Pancreas (tissue), 10 donors: ENCODE results near the gene CLSTN1. TPM values are rescaled to one million over a fixed set of nuclear protein-coding genes. Genes with fewer than 3 reads are reported as not detected.

ENCODE experiments used
- ATAC-seq, 4 donors: fragments of 200-7000 bp; cut with Tn5 transposase; one replicate each; pipeline versions ENCODE4 v1.8.0 to v1.9.1; 2020; ENCODE audit warnings: mild to moderate bottlenecking in 4 of 4, moderate library complexity in 4 of 4
- DNase-seq, 6 donors: peaks; one replicate each; pipeline ENCODE4 v3.0.0-alpha.2; 2020
- FAIRE-seq: peaks from 2 replicates; lab custom pipeline; 2012; peaks lifted over from hg19 to GRCh38; lab: Jason Lieb, UNC
- H3K27ac ChIP-seq, 4 donors: fragments of 200-600 bp; sonication (generic); 1 replicate in 3 of 4; 2 replicates in 1 of 4; pipeline versions ENCODE4 v1.5.0 to v1.8.0; 2020
- H3K27me3 ChIP-seq, 4 donors: fragments of 200-600 bp; one replicate each; pipeline ENCODE4 v1.8.0; 2021
- H3K36me3 ChIP-seq, 3 donors: fragments of 200-600 bp; sonication (generic) in 1 of 3; one replicate each; pipeline versions ENCODE4 v1.5.0 to v1.8.0; 2020 to 2021
- H3K4me1 ChIP-seq, 3 donors: fragments of 200-600 bp; one replicate each; pipeline ENCODE4 v1.8.0; 2021
- H3K4me3 ChIP-seq, 4 donors: fragments of 200-600 bp; sonication (generic) in 2 of 4; one replicate each; pipeline versions ENCODE4 v1.5.0 to v1.8.0; 2020 to 2021
- H3K9me3 ChIP-seq, 4 donors: fragments of 200-600 bp; one replicate each; pipeline ENCODE4 v1.8.0; 2021
- CTCF ChIP-seq, 4 donors: fragments of 200-600 bp; sonication (generic) in 3 of 4; IDR thresholded peaks; one replicate each; pipeline versions ENCODE4 v1.5.0 to v1.8.0; 2021; ENCODE audit warnings: antibody characterized with exemption in 4 of 4
- WGBS, 2 donors: extraction: QIAGEN DNeasy Blood & Tissue Kit; methylation state at CpG; one replicate each; pipeline ENCODE4 v1.1.7; 2013; 5-methylcytosine and 5-hydroxymethylcytosine counted together
- intact Hi-C, 3 donors: fragments of 100-400 bp; cut with DNase I; formaldehyde crosslinking; loops; one replicate each; pipeline versions ENCODE4 v1.11.1 to v1.14.2; 2022
- polyA plus RNA-seq, 2 donors: library from polyadenylated mRNA; stranded (reverse); fragments of 200-250 nt; gene quantifications; one replicate each; pipeline ENCODE4 v1.2.3, GENCODE V29; 2013
- total RNA-seq, 6 donors: library from RNA; stranded (reverse); fragmentation: NEBNext Ultra II Directional in 4 of 6; extraction: Animal tissue kit (Norgen Biotek cat#: 25700) in 4 of 6; gene quantifications; one replicate each; pipeline versions ENCODE4 v1.2.1 to v1.2.4, GENCODE V29; 2021 to 2023
- donor health status: healthy with polysubstance abuse.
- donor health status: DM: no; HTN: no; CAD: no; lungs with moderate emphysema.
- donor health status: DM: no; HTN: no; CAD: no.
- donor health status: control.
- donor health status: control.
- donor health status: Bipolar disorder and iron deficiency.
- donor health status: DM: yes; HTN: yes; CAD: no.
- donor health status: DM: no; HTN: no; CAD: no.
- donor health status: DM: no; HTN: no; CAD: no.
- donor health status: DM: yes; HTN: yes; CAD: no.

CLSTN1 gene
- total and polyA plus RNA-seq, 8 donors = 44.2 to 73.5 (median 61.8) TPM

- H3K36me3 ChIP-seq = peaks cover 0 to 6% (median 4%) of the 10 kb centered on the region in 3 donors
- WGBS, 2 donors = 44 to 56% methylated on average over 13 to 15 of the region's 15 CpGs
- peak; percentile 92 to 99 (median 98) for TF ChIP-seq CTCF (IDR thresholded peaks at IDR 0.05)
- ATAC-seq = peak; percentile 84 to 98 (median 94)
- intact Hi-C loops = loop anchor here in 2 of 3 donors (5.0 kb wide), 1 partner anchor 80 kb away; no protein-coding TSS in a partner anchor
- no peaks in the 10 kb centered on the region for H3K4me1 ChIP-seq
- FAIRE-seq = no peak
- H3K27ac ChIP-seq = no peak overlapping the region
- no peaks in the 10 kb centered on the region for H3K9me3 ChIP-seq
- no peak overlapping the region for H3K4me3 ChIP-seq
- no peaks in the 10 kb centered on the region for H3K27me3 ChIP-seq
- DNase-seq = peak; percentile 58 to 95 (median 82)
These were observed 43.9 kb upstream of the CLSTN1 start for GRCh38 chr1:9867408-9868243.

GRCh38 chr1:9866836-9867235 lies 43.1 kb upstream of the CLSTN1 start:
- Histone ChIP-seq H3K27ac (no peak overlapping the region), H3K4me3 (no peak overlapping the region), H3K27me3 (no peaks in the 10 kb centered on the region), H3K9me3 (no peaks in the 10 kb centered on the region), H3K36me3 (peaks cover 0 to 6% (median 4%) of the 10 kb centered on the region in 3 donors), H3K4me1 (no peaks in the 10 kb centered on the region)
- no peak for DNase-seq
- FAIRE-seq = no peak
- no peak for TF ChIP-seq CTCF (IDR thresholded peaks at IDR 0.05)
- no peak for ATAC-seq
- intact Hi-C loops = loop anchor here in 2 of 3 donors (5.0 kb wide), 1 partner anchor 80 kb away; no protein-coding TSS in a partner anchor
- WGBS, 2 donors = 87 to 88% methylated on average over 6 of the region's 6 CpGs

- ATAC-seq (no peak), FAIRE-seq (no peak), DNase-seq (peak in 1 of 6 donors; percentile 8)
- Histone ChIP-seq H3K9me3 (no peaks in the 10 kb centered on the region), H3K36me3 (peaks cover 0 to 6% (median 4%) of the 10 kb centered on the region in 3 donors), H3K4me3 (no peak overlapping the region), H3K27ac (no peak overlapping the region), H3K27me3 (no peaks in the 10 kb centered on the region), H3K4me1 (no peaks in the 10 kb centered on the region)
- no peak for TF ChIP-seq CTCF (IDR thresholded peaks at IDR 0.05)
- 88 to 92% methylated on average over 2 of the region's 2 CpGs for WGBS, 2 donors
- intact Hi-C loops = loop anchor here in 2 of 3 donors (5.0 kb wide), 1 partner anchor 78 kb away; no protein-coding TSS in a partner anchor
These were observed 42.0 kb upstream of the CLSTN1 start for GRCh38 chr1:9865724-9866123.

- intact Hi-C loops = loop anchor here in 1 of 3 donors (5.0 kb wide), 1 partner anchor 141 kb away; no protein-coding TSS in a partner anchor
- Histone ChIP-seq H3K4me3 (no peak overlapping the region), H3K4me1 (no peaks in the 10 kb centered on the region), H3K36me3 (peaks cover 0 to 3% (median 0%) of the 10 kb centered on the region in 3 donors), H3K9me3 (no peaks in the 10 kb centered on the region), H3K27ac (no peak overlapping the region), H3K27me3 (no peaks in the 10 kb centered on the region)
- no peak for ATAC-seq
- DNase-seq = peak in 1 of 6 donors; percentile 47
- no peak for FAIRE-seq
- TF ChIP-seq CTCF (IDR thresholded peaks at IDR 0.05) = no peak
- 87 to 90% methylated on average over 10 of the region's 10 CpGs for WGBS, 2 donors
These were observed 39.6 kb upstream of the CLSTN1 start for GRCh38 chr1:9863371-9863770.
